Activated naive CD8-positive, alpha-beta T cell treated with anti-CD3 and anti-CD28 coated beads, Interleukin-2, amount 50 U/mL, for 16 hours (primary cell): Measurements from ENCODE around the gene LRRC73.
"Not testable (repeated sequence)": the region's sequence is repeated elsewhere in the genome, so short reads cannot be mapped to it uniquely, and the experiment has no call there.

Experiments used
- DNase-seq: peaks from one replicate; pipeline ENCODE4 v3.0.0-alpha.2; 2020; ENCODE audit warnings: low read depth, low spot score

LRRC73 gene

DNA sequence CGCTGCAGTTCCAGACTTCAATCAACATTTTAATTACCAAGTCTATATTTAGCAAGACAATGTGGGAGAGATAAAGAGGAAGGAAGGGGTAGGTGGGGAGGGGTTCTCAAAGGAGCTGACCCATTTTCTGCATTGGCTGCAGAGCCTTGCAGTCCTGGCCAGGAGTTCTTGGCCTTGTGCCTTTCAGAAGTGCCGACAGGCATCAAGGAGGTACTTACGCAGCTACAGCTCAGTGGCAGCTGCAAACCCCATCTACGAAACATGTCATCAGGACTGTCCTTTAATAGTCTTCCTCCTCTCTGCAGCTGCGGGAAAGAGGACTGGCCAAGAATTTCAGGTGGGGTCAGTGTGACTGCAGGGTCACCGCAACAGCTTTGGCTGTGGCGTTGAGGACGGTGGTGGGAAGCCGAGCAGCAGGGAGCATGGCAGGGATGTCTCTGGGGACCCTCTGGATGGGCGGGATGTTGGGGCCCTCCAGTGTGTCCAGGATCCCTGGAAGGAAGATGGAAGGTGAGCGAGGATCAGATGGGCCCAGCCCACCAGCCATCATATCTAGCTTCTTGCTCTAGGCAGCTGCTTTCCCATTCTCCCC lies 1.8 kb upstream of the LRRC73 start:
- no peak for DNase-seq

DNA sequence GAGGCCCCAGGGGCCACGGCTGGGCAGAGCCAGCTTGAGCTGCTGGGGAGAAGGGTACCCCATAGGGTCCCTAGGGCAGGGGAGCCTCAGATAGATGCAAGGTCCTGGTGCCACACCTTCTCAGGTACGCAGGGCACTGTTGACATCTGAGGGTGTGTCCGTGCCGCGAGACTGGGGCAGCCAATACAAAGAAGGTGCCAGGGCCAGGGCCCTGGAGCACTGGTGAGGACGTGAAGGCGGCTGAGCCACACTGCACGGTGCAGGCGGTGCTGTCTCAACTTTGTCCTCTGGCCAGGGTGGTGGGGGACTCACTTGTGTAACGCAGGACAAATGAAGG lies 649 bp upstream of the LRRC73 start:
- no peak for DNase-seq

DNA sequence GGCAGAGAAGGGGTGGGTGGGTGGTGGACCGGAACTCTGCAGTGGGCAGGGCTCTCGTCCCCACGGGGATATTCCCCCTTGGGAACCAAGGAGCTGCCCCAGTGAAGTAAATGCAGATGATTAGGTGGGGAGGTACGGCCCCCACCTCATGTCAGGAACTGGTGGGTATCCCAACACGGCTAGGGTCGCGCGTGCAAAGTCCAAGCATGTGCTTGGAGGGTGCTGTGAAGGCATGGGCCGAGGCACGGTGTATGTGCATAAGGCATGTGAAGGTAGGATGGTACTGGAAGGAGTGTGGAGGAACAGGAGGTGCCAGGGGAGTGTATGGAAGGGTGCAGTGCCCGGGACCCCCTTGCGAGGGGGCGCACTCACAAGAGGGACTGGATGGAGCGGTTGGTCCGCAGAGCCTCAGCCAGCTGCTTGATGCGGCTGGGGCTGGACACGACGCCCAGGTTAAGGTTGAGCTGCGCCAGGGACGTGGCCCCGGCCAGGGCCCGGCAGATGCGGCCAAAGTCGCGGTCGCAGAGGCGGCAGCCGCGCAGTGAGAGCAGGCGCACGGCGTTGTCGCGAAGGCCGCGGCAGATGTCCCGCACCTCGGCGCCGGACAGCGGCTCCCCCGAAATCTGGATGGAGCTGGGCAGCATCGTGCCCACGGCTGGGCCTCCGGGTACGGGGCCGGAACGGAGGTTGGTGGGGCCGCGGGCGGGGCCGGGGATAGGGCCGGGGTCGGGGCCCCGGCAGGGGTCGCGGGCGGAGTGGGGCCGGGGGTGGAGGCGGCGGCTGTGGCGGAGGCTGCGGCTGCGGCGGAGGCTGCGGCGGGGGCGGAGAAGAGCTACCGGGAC lies 783 bp downstream of the LRRC73 start:
- no peak for DNase-seq

DNA sequence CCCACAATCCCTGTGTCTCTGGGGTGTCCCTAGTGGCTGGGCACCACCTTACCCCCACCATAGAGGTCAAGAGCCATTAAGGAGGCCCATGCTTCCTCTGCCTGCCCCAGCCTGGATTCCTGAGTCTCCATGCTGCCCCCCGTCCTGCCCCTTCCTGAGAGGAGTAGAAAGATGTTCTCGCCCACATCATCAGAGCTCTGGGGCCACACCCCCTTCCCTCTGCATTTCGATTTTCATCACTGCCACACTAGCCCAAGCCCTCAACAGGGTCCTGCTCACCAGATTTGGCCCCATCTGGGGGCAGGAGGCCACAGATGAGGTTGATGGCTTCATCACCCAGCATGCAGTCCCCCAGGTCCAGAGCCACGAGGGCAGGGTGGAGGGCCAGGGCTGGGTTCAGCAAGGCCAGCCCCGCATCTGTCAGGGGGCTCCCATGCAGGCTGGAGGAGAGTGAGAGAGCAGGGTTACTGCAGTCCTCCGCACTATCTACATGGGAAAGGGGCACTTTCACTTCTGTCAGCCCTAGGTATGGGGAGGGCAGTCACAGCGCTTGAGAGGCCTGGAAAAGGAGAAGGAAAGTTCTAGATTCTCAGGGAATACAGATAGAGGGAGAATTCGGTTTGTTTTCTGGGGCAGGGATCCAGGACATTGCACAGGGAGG lies 1.5 kb downstream of the LRRC73 start:
- DNase-seq, result no peak

DNA sequence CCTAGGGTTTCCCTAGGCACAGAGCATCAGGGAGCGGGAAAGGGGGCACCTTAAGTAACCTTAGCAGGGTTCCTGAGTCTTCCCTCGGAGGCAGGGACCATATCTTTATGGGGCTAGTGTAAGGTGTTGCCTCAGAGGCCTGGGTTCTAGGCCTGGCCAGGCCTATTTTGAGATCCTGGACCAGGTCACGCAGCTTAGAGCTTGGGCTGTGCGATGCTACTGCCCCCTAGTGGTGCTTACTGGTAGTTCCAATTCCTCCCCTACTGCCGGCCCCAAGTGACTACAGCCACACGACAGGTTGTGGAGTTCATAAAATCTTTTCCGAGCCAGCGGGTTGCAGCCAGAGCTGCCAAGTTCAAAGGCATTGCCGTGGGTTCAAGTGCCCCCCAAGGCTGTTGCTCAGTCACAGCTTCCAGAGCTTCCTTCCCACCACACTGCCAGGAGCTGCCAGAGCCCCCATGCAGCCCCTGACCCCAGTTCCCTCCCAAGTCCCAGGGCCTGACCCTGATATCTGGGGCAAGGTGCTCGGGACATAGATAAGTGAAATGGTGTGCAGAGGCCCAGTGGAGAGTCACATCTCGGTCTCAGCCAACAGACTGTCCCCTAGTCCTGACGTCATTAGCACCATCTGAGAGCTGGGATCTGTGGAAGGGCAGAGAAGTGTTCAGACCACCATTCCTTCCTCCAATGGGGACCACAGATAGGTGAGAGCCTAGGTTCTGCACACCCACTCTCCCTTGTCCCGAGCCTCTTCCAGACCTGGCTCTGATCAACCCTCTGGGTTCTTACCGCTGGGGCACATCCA lies 3.3 kb downstream of the LRRC73 start:
- DNase-seq, result peak; percentile 60

DNA sequence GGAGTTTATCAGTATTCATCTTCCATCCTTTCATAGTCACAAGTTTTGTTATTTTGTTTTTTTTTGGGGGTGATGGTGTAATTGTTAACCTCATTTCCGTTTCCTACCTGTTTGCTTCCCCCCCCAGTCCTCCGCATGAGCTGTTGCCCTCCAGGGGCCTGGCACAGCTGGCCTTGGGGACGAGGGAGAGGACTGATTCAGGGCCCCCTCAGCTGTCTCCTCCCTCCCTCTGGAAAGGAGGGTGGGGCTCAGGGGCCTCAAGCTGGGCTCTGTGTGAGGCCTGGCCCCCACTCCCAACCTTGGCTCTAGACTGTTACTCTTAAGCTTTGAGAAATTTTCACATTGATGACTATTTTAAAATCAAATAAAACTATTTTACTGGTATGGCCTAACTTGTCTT lies 4.0 kb downstream of the LRRC73 start:
- no peak for DNase-seq

DNA sequence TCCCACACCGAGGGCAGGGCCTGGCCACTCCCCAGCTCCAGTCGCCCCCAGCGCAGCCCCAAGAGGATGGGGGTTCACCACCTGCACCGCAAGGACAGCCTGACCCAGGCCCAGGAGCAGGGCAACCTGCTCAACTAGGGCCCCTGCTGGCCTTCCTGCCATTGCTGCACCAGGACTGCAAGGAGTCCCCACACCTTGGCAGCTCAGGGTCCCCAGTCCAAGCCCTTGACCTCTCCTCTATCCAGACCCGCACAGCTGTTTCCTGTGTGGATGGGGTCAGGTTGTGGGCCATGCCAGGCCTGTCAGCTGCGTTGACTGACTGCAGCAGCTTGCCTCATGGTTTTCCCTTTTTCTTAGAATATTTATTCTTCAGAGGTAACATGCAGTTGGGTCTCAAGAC lies 4.4 kb downstream of the LRRC73 start:
- DNase-seq, result no peak

DNA sequence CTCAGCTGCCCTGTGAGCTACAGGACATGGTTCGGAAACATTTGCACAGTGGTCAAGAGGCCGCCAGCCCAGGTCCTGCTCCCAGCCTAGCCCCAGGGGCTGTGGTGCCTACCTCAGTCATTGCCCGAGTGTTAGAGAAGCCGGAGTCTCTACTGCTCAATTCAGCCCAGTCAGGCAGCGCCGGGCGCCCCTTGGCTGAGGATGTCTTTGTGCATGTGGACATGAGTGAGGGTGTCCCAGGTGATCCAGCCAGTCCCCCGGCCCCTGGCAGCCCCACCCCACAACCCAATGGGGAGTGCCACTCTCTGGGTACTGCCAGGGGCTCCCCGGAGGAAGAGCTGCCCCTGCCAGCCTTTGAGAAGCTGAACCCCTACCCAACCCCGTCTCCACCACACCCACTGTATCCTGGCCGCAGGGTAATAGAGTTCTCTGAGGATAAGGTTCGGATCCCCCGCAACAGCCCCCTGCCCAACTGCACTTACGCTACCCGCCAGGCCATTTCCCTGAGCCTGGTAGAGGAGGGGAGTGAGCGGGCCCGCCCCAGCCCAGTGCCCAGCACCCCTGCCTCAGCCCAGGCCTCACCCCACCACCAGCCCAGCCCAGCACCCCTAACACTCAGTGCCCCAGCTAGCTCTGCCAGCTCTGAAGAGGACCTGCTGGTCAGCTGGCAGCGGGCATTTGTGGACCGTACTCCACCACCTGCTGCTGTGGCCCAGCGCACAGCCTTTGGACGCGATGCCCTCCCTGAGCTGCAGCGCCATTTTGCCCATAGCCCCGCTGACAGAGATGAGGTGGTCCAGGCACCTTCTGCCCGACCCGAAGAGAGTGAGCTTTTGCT lies 5.2 kb downstream of the LRRC73 start:
- no peak for DNase-seq

DNA sequence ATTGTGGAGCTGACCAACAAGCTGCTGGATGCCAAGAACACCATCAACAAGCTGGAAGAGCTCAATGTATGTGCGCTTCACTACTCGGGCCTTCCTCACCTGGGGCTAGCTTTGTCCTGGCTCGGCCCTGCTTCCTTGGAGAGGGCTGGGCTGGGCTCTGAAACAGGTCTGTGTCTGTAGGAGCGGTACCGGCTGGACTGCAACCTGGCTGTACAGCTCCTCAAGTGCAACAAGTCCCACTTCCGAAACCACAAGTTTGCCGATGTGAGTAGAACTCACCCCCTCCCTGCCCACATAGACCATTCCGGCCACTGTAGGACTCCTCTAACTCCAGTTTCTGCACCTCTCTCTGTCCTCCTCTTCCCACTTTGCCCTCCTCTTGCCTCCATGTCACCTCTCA lies 6.7 kb downstream of the LRRC73 start:
- no peak for DNase-seq

DNA sequence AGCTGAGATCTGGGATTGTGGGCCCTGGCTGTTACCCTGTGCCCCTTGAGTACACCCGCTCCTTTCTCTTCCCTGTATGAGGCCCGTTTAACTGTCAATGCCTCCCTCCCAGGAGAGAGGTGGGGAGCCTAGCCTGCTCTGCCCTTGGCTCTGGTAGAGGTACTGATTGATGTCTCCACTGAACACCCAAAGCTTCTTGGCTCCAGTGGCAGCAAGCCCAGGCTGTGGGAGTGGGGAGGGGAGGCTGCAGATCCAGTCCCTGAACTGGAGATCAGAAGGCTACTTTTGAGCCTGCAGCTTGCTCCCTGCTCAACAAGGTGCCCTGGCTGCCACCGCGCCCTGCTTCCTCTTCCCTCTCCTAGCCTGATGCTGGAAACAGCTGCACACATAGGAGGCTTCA lies 7.5 kb downstream of the LRRC73 start:
- DNase-seq, result no peak

DNA sequence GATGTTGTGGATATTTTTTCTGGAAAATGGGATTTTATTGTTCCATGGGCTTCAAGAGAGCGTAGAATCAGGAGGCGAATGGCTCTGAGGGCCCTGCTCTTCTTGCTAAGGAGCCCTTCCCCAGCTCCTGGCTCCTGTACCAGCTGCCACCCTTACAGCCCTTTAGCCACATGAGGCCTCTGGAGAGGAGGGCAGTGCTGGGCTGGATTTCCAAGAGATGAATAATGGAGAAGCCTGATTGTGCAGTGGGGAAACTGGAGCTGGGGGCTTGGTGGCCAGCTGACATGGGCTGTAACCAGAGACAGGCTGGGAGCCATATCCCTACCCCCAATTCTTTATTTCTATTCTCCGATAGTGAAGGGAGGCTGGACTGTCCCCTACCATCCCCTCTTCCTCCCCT lies 9.2 kb downstream of the LRRC73 start:
- no peak for DNase-seq

DNA sequence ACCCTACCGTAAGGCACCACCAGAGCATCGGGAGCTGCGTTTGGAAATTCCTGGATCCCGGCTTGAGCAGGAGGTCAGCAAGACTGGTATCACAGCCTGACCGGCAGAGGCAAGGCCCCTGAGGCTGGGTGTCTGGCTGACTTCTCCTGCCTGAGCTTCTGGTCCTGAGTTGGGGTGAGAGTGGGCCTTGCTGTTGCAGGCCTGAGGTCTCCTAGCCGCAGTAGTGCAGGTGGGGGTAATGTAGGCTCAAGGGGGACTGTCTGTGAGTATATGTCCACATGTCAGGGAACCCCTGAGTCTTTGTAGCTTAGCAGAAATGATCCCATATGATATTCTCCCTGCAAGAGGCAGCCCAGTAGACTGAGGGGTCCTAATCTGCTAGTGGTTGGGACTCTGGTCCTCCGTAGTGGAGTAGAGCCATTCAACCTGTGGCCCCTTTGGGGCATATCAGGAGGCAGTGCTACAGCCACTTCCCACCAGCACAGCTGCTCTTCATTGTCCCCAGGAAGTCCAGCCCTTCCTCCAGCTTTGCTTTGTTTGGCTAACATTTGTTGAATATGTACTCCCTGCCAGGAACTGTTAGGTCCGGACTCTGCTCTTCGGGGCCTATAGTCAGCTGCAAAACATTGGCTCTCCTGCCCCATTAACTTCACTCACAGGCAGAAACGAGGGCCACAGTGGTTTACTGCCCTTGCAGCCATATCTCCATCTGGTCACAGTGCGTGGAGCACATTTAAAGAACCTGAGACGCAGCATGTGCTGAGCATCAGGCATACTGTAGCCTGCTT lies 10.9 kb downstream of the LRRC73 start:
- no peak for DNase-seq

DNA sequence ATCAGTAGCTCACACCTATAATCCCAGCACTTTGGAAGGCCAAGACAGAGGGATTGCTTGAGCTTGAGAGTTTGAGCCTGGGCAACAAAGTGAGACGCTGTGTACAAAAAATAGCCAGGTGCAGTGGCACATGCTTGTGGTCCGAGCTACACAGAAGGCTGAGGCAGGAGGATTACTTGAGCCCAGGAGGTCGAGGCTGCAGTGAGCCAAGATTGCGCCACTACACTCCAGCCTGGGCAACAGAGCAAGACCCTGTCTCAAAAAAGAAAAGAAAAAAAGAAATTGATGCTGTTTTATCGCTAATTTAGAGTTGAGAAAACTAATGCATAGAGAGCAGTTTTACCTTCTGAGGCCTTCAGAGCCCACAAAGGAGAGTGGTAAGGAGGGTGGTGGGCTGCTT lies 11.9 kb downstream of the LRRC73 start:
- DNase-seq, result not testable (repeated sequence)

DNA sequence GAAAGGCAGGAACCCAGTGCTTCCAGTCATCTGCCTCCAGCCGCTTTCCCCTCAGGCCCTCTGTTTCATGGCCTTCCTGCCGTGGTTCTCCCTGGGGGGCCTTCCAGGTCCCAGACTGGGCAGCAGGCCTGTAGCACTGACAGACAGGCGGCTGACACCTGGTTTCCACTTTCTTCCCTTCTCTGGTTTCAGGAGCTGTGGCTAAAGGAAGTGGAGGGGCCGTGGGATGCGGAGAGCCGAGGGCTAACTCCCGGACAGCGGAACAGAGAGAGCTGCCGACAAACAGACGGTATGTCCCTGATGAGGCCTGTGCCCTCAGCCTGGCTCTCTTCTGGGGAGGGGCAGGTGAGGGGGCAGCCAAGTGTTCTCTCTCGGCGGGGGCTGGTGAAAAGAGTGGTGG lies 12.5 kb downstream of the LRRC73 start:
- DNase-seq, result no peak

DNA sequence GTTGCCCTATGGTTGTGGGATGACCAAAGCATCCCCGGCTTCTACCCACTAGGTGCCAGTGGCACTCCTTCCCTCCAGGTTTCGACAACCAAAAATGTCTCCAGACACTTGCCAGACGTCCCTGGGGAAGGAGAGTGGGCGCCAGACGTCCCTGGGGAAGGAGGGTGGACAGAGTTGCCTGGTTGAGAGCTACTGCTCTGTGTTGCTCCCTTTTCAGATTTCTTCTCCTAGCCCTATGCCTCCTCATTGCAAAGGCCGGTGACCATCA lies 13.1 kb downstream of the LRRC73 start:
- DNase-seq, result no peak

DNA sequence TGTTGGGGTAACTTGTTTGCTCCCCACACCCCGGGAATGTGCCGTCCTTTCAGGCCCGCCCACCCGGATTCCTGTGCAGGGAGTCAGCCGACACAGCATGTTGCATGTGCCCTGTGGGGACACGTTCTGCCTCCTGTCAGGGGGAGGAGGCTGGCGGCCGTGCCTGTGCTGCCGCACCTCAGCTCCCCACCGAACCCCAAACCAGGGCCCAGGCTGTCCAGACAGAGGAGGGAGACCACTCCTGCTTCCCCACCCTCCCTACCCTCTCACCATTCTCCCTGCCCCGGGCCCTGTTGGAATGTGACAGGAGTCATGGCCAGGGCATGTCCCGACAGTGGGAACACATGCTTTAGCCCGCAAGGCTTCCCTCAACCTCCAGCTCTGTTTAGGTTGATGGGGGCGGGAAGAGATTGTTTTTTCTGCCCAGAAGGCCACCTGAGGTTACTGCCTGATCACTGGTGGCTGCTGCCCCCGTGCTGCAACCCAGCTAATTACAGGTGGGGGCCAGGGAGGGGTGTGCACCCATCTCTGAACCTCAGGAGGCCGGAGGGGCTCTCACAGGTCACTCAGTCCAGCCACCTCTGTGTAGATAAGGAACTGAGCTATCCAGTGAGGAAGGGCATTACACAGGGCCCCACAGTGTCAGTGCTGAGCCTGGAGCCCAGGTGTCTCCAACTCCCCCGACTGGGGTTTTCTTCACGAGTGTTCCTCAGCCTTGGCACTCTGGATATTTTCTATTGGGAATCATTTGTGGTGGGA lies 13.6 kb downstream of the LRRC73 start:
- no peak for DNase-seq

DNA sequence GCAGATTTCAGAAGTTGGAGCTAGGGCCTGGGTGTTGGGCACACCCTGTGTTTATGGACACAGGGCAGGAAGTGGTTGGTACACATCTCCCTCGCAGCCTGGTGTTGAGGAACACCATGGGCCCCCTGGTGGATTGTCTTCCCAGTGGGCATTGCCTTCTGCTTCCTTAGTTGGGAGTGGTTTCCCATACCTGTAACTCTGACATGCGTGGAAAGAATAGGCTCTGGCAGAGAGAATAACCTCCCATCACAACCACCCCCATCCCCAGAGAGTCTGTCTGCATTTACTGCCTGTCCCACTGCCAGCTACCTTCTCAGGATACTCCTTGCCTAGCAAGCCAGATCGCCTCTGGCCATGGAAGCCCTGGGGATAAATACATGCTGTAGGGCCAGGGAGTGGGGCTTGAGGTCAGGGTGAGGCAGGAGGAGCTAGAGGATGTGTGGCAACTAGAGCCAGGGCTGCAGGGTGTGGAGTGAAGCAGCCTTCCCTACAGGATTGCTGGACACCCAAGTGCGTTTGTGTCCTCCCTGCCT lies 14.7 kb downstream of the LRRC73 start:
- DNase-seq, result no peak

DNA sequence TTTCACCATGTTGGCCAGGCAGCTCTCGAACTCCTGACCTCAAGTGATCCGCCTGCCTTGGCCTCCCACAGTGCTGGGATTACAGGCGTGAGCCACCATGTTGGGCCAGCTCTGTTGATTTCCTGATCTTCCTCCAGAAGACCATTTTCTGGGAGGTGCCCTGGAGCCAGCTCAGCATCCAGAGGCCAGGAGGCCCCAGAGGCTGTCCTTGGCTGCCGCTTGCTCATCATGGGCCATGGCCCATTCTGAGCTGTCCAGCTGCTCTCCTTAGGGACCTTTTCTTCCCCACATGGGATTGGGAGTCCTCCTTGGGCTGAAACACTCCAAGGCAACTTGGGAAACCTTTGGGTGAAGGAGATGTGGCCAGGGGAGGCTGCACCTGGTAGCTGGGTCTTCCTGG lies 15.4 kb downstream of the LRRC73 start:
- DNase-seq, result no peak

DNA sequence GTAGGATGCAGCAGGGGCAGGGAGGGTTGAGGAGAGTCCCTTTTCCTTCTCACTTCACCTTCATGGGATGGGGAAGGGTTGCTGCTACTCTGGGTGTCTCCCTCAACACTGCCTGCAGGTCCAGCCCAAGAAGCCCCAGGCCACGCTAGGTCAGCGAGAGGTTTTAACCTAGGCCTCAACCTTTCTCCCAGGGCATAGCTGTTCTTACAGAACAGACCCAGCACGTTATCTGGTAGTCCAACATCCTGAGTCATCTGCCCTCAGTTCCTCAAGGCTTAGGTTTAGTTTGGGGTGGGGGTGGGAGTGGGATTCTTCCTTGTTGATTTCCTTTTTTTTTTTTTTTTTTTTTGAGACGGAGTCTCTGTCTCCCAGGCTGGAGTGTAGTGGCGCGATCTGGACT lies 15.8 kb downstream of the LRRC73 start:
- no peak for DNase-seq

DNA sequence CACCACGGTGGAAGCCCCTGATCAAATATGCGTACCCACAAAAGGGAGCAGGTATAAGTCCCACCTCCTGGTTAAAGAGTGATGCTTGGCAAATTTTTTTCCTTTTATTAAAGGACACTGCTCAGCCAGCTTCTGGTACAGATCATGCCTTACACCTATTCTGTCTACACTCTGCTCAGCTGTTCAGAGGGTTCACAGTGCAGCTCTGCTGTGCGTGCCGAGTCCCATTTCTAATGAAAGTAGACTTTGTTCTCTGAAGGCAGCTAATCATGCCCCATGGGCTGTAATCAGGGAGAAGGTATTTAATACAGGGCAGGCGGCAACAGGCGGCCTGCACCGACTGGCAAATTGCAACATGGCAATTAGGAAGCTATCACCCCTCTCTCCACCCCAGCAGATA lies 16.3 kb downstream of the LRRC73 start:
- no peak for DNase-seq
